Skeletal muscle cell (primary cell): Measurements from ENCODE around the gene PEAK1.

Experiments used
- DNase-seq: peaks from one replicate; pipeline ENCODE4 v3.0.0-alpha.2; 2010; ENCODE audit warnings: low read depth
- H3K4me3 ChIP-seq: 2 replicates; pipeline ENCODE4 v1.5.1; 2011; ENCODE audit warnings: low read depth, mild to moderate bottlenecking, control low read depth, low read length, moderate library complexity

Gene PEAK1

GRCh38 chr15:77371850-77372563 lies 47.9 kb downstream of the PEAK1 start:
- no peak overlapping the region for H3K4me3 ChIP-seq
- DNase-seq = no peak

DNA sequence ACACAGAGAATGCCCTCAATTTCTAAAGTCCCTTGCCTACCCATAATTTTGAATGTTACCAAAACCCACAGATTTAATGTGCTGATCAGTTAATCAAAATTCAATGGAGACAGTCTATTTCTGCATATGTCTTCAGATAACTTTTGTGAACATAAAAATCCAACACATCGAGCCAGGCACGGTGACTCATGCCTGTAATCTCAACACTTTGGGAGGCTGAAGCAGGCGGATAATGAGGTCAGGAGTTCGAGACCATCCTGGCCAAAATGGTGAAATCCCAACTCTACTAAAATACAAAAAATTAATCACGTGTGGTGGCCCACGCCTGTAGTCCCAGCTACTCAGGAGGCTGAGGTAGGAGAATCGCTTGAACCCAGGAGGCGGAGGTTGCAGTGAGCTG lies 49.3 kb downstream of the PEAK1 start:
- no peak overlapping the region for H3K4me3 ChIP-seq
- DNase-seq = no peak

DNA sequence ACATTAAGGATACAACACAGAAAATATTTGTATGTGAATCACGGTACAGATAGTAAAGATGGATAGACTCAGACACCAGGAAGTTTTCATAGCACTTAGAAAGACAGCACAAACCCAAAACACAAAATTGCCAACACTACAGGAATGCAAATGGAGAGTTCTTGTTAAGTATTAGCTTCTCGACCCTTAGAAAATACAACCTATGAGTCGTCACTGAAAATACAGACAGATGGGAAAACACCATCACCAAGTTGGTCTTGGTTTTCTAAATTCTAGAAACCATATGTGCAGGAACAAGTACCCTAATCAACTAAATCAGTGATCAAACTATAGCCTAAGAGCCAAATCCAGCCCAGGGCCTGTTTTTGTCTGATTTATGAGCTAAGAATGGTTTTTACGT lies 50.7 kb downstream of the PEAK1 start:
- DNase-seq = no peak
- no peak overlapping the region for H3K4me3 ChIP-seq

DNA sequence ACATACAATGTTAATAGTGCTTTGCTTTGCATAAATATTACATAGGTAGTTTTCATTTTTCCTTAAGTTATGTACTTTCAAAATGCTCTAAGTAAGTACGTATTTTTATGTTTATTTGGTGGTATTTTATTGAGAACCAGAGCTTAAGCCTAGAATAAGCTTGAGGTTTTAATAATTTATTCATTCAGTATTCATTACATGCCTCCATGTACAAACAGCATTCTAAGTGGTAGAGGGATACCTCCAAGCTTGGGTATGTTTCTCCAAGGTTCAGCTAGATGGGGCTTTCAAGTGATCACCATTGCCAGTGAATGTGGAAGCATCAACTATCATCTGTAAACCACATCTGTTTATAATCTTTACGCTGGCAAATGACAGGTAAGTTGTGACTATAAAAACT lies 52.3 kb downstream of the PEAK1 start:
- H3K4me3 ChIP-seq = no peak overlapping the region
- no peak for DNase-seq

GRCh38 chr15:77361456-77361855 lies 58.4 kb downstream of the PEAK1 start:
- DNase-seq = no peak
- no peak overlapping the region for H3K4me3 ChIP-seq

DNA sequence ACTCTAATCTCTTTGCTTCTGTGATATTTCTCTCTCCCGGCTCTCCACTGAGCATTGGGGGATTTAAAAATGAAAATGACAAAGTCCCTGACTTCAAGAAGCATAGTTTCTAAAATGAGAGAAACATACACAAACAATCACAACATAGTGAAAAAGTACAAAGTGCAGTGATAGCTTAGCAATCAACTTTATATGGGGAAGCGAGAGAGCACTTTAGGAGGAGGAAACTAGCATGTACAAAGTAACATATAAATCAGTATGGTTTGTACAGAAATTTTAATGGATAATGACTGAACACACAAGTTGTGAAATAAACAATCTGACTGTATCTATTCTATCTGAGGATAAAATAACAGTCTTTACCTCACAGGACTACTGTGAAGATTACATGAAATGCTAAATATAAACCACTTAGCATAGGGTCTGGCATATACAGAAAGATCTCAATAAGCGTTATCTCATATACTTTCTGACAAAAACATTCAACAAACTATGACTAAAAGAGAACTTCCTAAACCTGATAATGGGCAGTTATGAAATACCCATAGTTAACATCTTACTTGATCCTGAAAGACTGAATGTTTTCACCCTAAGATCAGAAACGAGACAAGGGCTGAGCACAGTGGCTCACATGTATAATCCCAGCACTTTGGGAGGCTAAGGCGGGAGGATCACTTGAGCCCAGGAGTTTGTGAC lies 61.2 kb downstream of the PEAK1 start:
- DNase-seq = no peak
- no peak overlapping the region for H3K4me3 ChIP-seq

DNA sequence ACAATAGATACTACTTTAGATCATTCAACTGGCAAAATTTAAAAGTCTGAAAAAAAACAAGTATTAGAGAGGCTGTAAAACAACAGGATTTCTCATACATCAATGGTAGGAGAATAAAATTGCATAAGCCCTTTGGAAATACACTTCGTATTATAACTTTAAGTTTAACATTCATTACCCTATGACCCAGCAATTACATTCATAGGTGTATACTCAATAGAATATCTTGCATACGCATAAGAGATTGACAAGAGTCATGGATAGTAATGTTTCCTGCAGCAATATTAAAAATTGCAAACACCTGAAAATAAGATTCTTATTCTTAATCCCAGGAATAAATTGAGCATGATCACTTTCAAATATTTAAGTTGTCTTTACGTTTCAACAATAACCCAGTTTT lies 63.6 kb downstream of the PEAK1 start:
- no peak overlapping the region for H3K4me3 ChIP-seq
- DNase-seq = no peak

DNA sequence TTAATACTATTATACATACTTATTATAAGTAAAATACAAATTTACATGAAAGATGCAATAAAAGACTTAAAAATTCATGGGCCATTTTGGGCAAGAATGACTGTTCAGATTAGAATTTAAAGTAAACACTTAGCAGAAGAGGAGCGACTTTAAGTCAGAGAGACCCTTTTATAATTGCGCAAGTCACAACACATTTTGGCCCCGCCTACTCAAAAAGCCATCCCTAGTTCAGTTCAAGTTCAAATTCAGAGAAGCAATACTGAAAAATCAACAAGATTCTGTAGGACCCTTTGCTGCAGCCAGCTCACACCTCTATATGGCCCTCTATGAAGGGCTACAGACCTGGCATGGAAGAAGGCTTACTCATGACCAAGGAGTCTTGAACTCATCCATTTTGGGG lies 64.6 kb downstream of the PEAK1 start:
- no peak for DNase-seq
- H3K4me3 ChIP-seq = no peak overlapping the region

GRCh38 chr15:77354063-77354462 lies 65.8 kb downstream of the PEAK1 start:
- no peak for DNase-seq
- no peak overlapping the region for H3K4me3 ChIP-seq

DNA sequence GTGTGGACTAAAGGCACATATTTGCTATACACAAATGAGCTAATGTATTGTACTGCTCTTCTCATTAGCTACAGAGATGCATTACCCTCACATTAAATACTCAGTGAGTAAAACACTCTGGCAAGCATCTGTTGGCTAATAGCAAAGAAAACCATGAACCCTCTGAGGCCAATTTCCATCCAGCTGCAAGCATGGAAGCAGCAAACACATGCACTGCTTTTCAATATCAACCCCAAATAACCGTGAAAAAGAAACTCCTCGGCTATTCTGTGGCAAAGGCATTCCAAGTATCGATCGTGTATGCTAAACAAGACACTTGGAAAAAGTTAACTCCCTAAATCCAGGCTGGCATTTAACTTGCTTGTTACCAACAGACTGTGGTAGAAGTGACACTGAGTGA lies 67.0 kb downstream of the PEAK1 start:
- no peak for DNase-seq
- H3K4me3 ChIP-seq = no peak overlapping the region

GRCh38 chr15:77350792-77351191 lies 69.1 kb downstream of the PEAK1 start:
- DNase-seq = no peak
- H3K4me3 ChIP-seq = no peak overlapping the region

DNA sequence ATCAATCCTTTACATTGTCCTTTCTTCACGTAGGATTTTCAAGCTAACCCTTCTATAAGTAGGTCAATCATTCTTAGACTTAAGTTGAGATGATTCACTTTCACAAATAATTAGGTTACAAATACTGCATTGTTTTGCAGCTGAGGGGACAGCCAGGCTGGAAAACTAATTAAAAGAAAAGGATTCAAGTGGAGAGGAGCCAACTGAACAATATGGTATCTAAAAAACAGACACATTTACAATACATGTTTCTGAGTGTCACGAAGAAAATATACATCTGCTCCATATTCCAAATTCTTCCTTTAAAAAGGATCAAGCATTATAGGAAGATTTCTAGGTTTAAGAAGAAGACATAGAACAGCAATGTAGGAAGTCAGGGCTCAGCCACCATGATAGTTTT lies 70.2 kb downstream of the PEAK1 start:
- H3K4me3 ChIP-seq = no peak overlapping the region
- no peak for DNase-seq

DNA sequence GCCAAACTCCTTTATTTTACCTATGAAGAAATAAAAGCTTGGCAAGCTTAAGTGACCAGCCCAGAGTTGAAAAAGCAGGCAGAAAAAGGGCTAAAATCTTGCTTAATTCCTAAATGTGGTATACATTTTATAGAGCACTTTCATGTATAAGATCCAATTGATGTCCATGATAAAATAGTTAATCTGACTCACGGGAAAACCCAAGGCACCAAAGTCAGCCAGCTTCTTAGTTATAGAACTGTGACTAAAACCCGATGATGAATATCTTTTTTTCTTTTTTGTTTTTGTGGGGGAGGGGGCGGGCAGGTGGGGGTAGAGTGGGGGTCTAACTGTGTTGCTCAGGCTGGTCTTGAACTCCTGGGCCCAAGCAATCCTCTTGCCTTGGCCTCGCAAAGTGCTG lies 71.4 kb downstream of the PEAK1 start:
- H3K4me3 ChIP-seq = no peak overlapping the region
- no peak for DNase-seq

DNA sequence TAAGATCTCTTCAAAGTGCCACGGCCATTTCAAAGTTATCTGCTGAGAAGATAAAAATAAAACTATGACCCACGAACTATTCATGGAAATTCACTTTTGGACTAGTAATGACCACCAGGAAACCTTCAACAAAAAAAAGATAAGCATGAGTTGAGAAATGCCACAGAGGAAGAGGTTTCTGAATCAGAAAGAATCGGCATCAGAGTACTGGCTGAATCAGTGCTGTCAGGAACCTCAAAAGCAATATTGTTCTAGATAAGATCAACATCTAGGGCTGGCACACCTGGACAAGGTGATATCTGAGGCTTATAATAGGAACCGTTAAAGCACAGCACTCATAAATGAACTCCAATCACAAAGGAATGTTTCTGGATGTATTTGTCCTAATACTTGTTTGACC lies 72.7 kb downstream of the PEAK1 start:
- no peak overlapping the region for H3K4me3 ChIP-seq
- DNase-seq = no peak

GRCh38 chr15:77346245-77347036 lies 73.5 kb downstream of the PEAK1 start:
- DNase-seq = no peak

DNA sequence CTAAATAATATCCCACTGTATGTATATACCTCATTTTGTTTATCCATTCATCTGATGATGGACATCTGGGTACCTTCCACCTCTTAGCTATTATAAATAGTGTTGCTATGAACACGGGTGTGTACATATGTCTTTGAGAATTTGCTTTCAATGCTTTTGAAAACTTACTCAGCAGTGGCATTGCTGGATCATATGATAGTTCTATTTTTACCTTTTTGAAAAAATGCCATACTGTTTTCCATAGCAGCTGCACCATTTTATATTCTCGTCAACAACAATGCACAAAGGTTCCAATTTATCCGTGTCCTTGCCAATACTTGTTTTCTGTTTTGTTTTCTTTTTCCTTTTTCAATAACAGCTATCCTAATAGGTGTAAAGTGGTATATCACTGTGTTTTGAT lies 77.1 kb downstream of the PEAK1 start:
- H3K4me3 ChIP-seq = no peak overlapping the region

More at GRCh38 chr15:77346245-77347036, 73.5 kb downstream of the PEAK1 start:
- no peak overlapping the region for H3K4me3 ChIP-seq

GRCh38 chr15:77340245-77340644 lies 79.7 kb downstream of the PEAK1 start:
- DNase-seq = no peak
- H3K4me3 ChIP-seq = no peak overlapping the region

More for the DNA sequence above, 77.1 kb downstream of the PEAK1 start:
- no peak for DNase-seq

DNA sequence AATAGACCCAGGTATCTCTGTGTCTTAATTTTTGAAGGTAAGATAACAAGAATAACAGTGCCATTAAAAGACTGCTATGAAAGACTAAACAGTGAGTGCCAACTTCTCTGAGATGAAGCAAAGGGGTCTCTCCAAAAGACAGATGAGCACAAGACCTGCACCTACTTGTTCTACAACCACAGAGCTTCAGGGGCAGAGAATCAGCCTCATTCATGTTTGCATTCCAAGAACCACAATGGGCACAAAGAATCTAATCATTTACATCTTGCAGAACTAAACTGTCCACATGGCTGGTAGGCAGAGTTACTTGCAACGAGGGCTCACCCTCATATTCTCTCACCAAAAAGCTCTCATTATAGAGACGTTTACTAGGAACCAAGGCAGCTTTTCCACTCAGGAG lies 83.9 kb downstream of the PEAK1 start:
- no peak for DNase-seq
- no peak overlapping the region for H3K4me3 ChIP-seq

GRCh38 chr15:77335298-77335697 lies 84.6 kb downstream of the PEAK1 start:
- no peak overlapping the region for H3K4me3 ChIP-seq
- DNase-seq = peak; percentile 16

- no peak for DNase-seq
- H3K4me3 ChIP-seq = no peak overlapping the region
Observed at GRCh38 chr15:77333166-77333565, 86.7 kb downstream of the PEAK1 start.
